Transverse colon (tissue), 4 donors: ENCODE measurements around the gene GBGT1. TPM values are rescaled to one million over a fixed set of nuclear protein-coding genes. Genes with fewer than 3 reads are reported as not detected.

Experiments used
- DNase-seq: peaks from one replicate; pipeline ENCODE4 v3.0.0-alpha.2; 2019
- H3K27ac ChIP-seq, 4 donors: fragments of 200-600 bp; sonication (generic); 2 replicates each; pipeline ENCODE4 v1.5.1; 2016 to 2018; ENCODE audit warnings: inconsistent platforms in 4 of 4
- H3K27me3 ChIP-seq: fragments of 200-600 bp; sonication (generic); 2 replicates; pipeline ENCODE4 v1.5.1; 2017; ENCODE audit warnings: inconsistent platforms
- H3K36me3 ChIP-seq, 4 donors: fragments of 200-600 bp; sonication (generic); 2 replicates each; pipeline ENCODE4 v1.5.1; 2017 to 2019; ENCODE audit warnings: inconsistent platforms in 4 of 4
- H3K4me1 ChIP-seq, 4 donors: fragments of 200-600 bp; sonication (generic); 2 replicates each; pipeline ENCODE4 v1.5.1; 2017 to 2020; ENCODE audit warnings: inconsistent platforms in 4 of 4
- H3K4me3 ChIP-seq, 4 donors: fragments of 200-600 bp; sonication (generic); 1 replicate in 1 of 4; 2 replicates in 3 of 4; pipeline versions ENCODE4 v1.5.1 to v1.6.1; 2017 to 2019; ENCODE audit warnings: inconsistent platforms in 4 of 4
- H3K9me3 ChIP-seq, 2 donors: fragments of 200-600 bp; sonication (generic); 2 replicates each; pipeline ENCODE4 v1.5.1; 2017 to 2019; ENCODE audit warnings: inconsistent platforms in 2 of 2
- CTCF ChIP-seq, 5 experiments: fragments of 200-600 bp in 3 of 5; fragments of 450-650 bp in 2 of 5; sonication (generic) in 3 of 5; IDR thresholded peaks; 1 replicate in 2 of 5; 2 replicates in 3 of 5; pipeline ENCODE4 v1.5.1; 2016 to 2017; ENCODE audit warnings: antibody characterized with exemption in 5 of 5, inconsistent platforms in 3 of 5, mild to moderate bottlenecking in 2 of 5, moderate library complexity in 1 of 5
- EP300 ChIP-seq: sonication (generic); formaldehyde crosslinking; IDR thresholded peaks from one replicate; pipeline ENCODE4 v1.6.1; 2017; ENCODE audit warnings: antibody characterized with exemption, low read depth
- POLR2A ChIP-seq: fragments of 450-650 bp; IDR thresholded peaks from one replicate; pipeline ENCODE4 v1.6.1; 2016; ENCODE audit warnings: antibody characterized with exemption, mild to moderate bottlenecking, moderate library complexity
- POLR2AphosphoS5 ChIP-seq, 3 donors: sonication (generic); formaldehyde crosslinking; IDR thresholded peaks; one replicate each; pipeline ENCODE4 v1.6.1; 2016; ENCODE audit warnings: antibody characterized with exemption in 3 of 3
- WGBS, 2 donors: methylation state at CpG; one replicate each; pipeline ENCODE4 v1.1.5; 2018; ENCODE audit warnings: low coverage in 1 of 2; 5-methylcytosine and 5-hydroxymethylcytosine counted together
- in situ Hi-C, 4 donors: fragments of 200-750 bp; cut with MboI; loops; one replicate each; pipeline versions ENCODE4 v1.15.0 to v1.15.1; 2017; ENCODE audit warnings: low sequenced_read_pairs in 3 of 4, low pct_ligation_motif_present in 1 of 4, low pct_unique_long_range_greater_than_20kb in 1 of 4
- intact Hi-C: fragments of 100-400 bp; cut with DNase I; formaldehyde crosslinking; loops from one replicate; pipeline ENCODE4 v1.15.1; 2023; ENCODE audit warnings: low total_unique reads
- total RNA-seq, 4 donors: library from RNA; depleted of rRNA; stranded (reverse); fragments of >200 nt; gene quantifications; one replicate each; pipeline ENCODE4 v1.1.0, GENCODE V29; 2016

GBGT1 gene
- total RNA-seq, 4 donors from 2014 or later, result 4.1 to 15.7 (median 11.8) TPM

GRCh38 chr9:133144904-133145851 lies 18.5 kb downstream of the GBGT1 start:
- TF ChIP-seq POLR2A (no peak), EP300 (no peak), CTCF (IDR thresholded peaks at IDR 0.05) (no peak), POLR2AphosphoS5 (IDR thresholded peaks at IDR 0.05) (no peak)
- H3K9me3 ChIP-seq, result no peaks in the 10 kb centered on the region
- intact Hi-C loops, result loop anchor here (10.0 kb wide), 1 partner anchor 100 kb away; no protein-coding TSS in a partner anchor
- H3K27me3 ChIP-seq, result no peaks in the 10 kb centered on the region
- H3K27ac ChIP-seq, result peak overlapping the region; percentile 76 to 82 (median 80)
- peak; percentile 20 for DNase-seq
- H3K36me3 ChIP-seq, result no peaks in the 10 kb centered on the region
- peaks cover 47 to 67% (median 63%) of the 10 kb centered on the region in 4 donors for H3K4me1 ChIP-seq
- H3K4me3 ChIP-seq, result no peak overlapping the region
- 75 to 77% methylated on average over 7 to 19 of the region's 19 CpGs for WGBS, 2 donors
- in situ Hi-C loops, result loop anchor here in 2 of 4 donors (5.0 kb wide), 1 partner anchor 43 kb away; no protein-coding TSS in a partner anchor

- peak; percentile 95 for DNase-seq
- Histone ChIP-seq H3K27me3 (no peaks in the 10 kb centered on the region), H3K4me1 (peaks cover 52 to 74% (median 61%) of the 10 kb centered on the region in 4 donors), H3K9me3 (no peaks in the 10 kb centered on the region), H3K36me3 (no peaks in the 10 kb centered on the region), H3K27ac (peak overlapping the region; percentile 76 to 82 (median 80)), H3K4me3 (peak overlapping the region; percentile 2 to 43 (median 23))
- 3 to 8% methylated on average over 6 to 46 of the region's 52 CpGs for WGBS, 2 donors
- in situ Hi-C loops, result no loop called here
- peak; percentile 37 to 73 (median 70) for TF ChIP-seq POLR2AphosphoS5 (IDR thresholded peaks at IDR 0.05)
- TF ChIP-seq EP300, result no peak
- TF ChIP-seq POLR2A, result peak; percentile 66
- peak; percentile 97 to 100 (median 99) for TF ChIP-seq CTCF (IDR thresholded peaks at IDR 0.05)
- intact Hi-C loops, result loop anchor here (10.0 kb wide), 1 partner anchor 100 kb away; no protein-coding TSS in a partner anchor
These were observed 19.4 kb downstream of the GBGT1 start for GRCh38 chr9:133144142-133144903.

GRCh38 chr9:133143639-133144141 lies 20.0 kb downstream of the GBGT1 start:
- Histone ChIP-seq H3K9me3 (no peaks in the 10 kb centered on the region), H3K4me3 (peak overlapping the region in 3 of 4 donors; percentile 18 to 43 (median 28)), H3K27me3 (no peaks in the 10 kb centered on the region), H3K36me3 (no peaks in the 10 kb centered on the region), H3K4me1 (peaks cover 52 to 80% (median 61%) of the 10 kb centered on the region in 4 donors), H3K27ac (peak overlapping the region; percentile 76 to 82 (median 80))
- no peak for TF ChIP-seq CTCF (IDR thresholded peaks at IDR 0.05)
- no peak for TF ChIP-seq POLR2A
- no peak for TF ChIP-seq EP300
- no peak for TF ChIP-seq POLR2AphosphoS5 (IDR thresholded peaks at IDR 0.05)
- WGBS, 2 donors, result 91 to 100% methylated on average over 9 to 11 of the region's 13 CpGs
- DNase-seq, result no peak
- in situ Hi-C loops, result no loop called here
- intact Hi-C loops, result loop anchor here (10.0 kb wide), 1 partner anchor 99 kb away; no protein-coding TSS in a partner anchor
